PC-3 (cell line): Measurements from ENCODE around the gene HCFC1R1. TPM values are rescaled to one million over a fixed set of nuclear protein-coding genes. Genes with fewer than 3 reads are reported as not detected.

Experiments
- ATAC-seq: fragments of 200-7000 bp; cut with Tn5 transposase; 2 replicates; pipeline ENCODE4 v1.9.1; 2020; ENCODE audit warnings: mild to moderate bottlenecking, moderate library complexity
- BruUV-seq: library from RNA; stranded (reverse); fragments of 400-500 nt; replicated peaks from 2 replicates; lab custom pipeline; 2021; lab: Mats Ljungman, UMichigan
- CTCF ChIA-PET: fragments of 300-600 bp; sonication (Branson Sonifier 250); formaldehyde crosslinking; loops from one replicate; lab custom pipeline; 2022; ENCODE audit warnings: antibody characterized with exemption; lab: Charles Lee
- POLR2A ChIA-PET: fragments of 300-600 bp; sonication (Branson Sonifier 250); formaldehyde crosslinking; loops from one replicate; lab custom pipeline; 2022; ENCODE audit warnings: antibody characterized with exemption; ENCODE audit not compliant: unreplicated experiment; lab: Charles Lee
- DNase-seq: peaks from one replicate; pipeline ENCODE4 v3.0.0-alpha.2; 2015
- H2AFZ ChIP-seq: fragments of 300-600 bp; sonication (generic); 2 replicates; pipeline ENCODE4 v1.6.0; 2016; ENCODE audit warnings: antibody characterized with exemption, low read length
- H3F3A ChIP-seq: fragments of 300-600 bp; sonication (generic); one replicate; pipeline ENCODE4 v1.6.0; 2017; ENCODE audit warnings: antibody characterized with exemption, low read length, control low read depth, mild to moderate bottlenecking; ENCODE audit not compliant: unreplicated experiment
- H3K27ac ChIP-seq: fragments of 300-600 bp; sonication (generic); 2 replicates; pipeline ENCODE4 v1.5.1; 2016; ENCODE audit warnings: mild to moderate bottlenecking, low read length
- H3K27me3 ChIP-seq: fragments of 300-600 bp; sonication (generic); 2 replicates; pipeline ENCODE4 v1.6.1; 2016; ENCODE audit warnings: low read length, mixed read lengths
- H3K36me3 ChIP-seq: fragments of 300-600 bp; sonication (generic); 2 replicates; pipeline ENCODE4 v1.6.1; 2016; ENCODE audit warnings: low read depth, mixed run types, low read length, mixed read lengths
- H3K4me1 ChIP-seq: fragments of 300-600 bp; sonication (generic); 2 replicates; pipeline ENCODE4 v1.5.1; 2016; ENCODE audit warnings: low read length; ENCODE audit not compliant: insufficient read depth
- H3K4me2 ChIP-seq: fragments of 300-600 bp; sonication (generic); 2 replicates; pipeline ENCODE4 v1.6.0; 2016; ENCODE audit warnings: low read length
- H3K4me3 ChIP-seq: fragments of 300-600 bp; sonication (generic); 2 replicates; pipeline ENCODE4 v1.5.1; 2016; ENCODE audit warnings: mild to moderate bottlenecking, low read length, mixed read lengths
- H3K79me2 ChIP-seq: fragments of 300-600 bp; sonication (generic); 2 replicates; pipeline ENCODE4 v1.6.1; 2017; ENCODE audit warnings: low read length, mixed read lengths
- H3K9ac ChIP-seq: fragments of 300-600 bp; sonication (generic); 2 replicates; pipeline ENCODE4 v1.6.0; 2016; ENCODE audit warnings: mild to moderate bottlenecking, low read length
- H3K9me2 ChIP-seq: fragments of 300-600 bp; sonication (generic); replicated peaks from 2 replicates; pipeline ENCODE4 v1.6.1; 2016; ENCODE audit warnings: mixed run types, low read length, mixed read lengths
- H3K9me3 ChIP-seq: fragments of 300-600 bp; sonication (generic); 2 replicates; pipeline ENCODE4 v1.6.1; 2016; ENCODE audit warnings: low read length, mixed read lengths
- H4K20me1 ChIP-seq: fragments of 300-600 bp; sonication (generic); 2 replicates; pipeline ENCODE4 v1.6.1; 2016; ENCODE audit warnings: low read length, mixed read lengths
- EZH2 ChIP-seq: fragments of 300-600 bp; sonication (generic); IDR thresholded peaks from one replicate; pipeline ENCODE4 v1.6.1; 2017; ENCODE audit warnings: antibody characterized with exemption, mild to moderate bottlenecking, low read length; ENCODE audit not compliant: unreplicated experiment
- EZH2phosphoT487 ChIP-seq: fragments of 300-600 bp; sonication (generic); IDR thresholded peaks from 2 replicates; pipeline ENCODE4 v1.6.1; 2018; ENCODE audit warnings: mild to moderate bottlenecking, antibody characterized with exemption, low read length, borderline replicate concordance
- intact Hi-C: fragments of 100-400 bp; cut with micrococcal nuclease; formaldehyde crosslinking; loops from 2 replicates; pipeline ENCODE4 v1.9.0; 2023
- total RNA-seq: library from RNA; depleted of rRNA; stranded (reverse); fragments of >200 nt; gene quantifications from 2 replicates; pipeline ENCODE4 v1.2.3, GENCODE V29; 2014
- TF ChIP-seq, protein P1 (sequence below): fragments of 300-600 bp; sonication (generic); conservative IDR thresholded peaks from 2 replicates; pipeline ENCODE4 v1.5.1; 2017; ENCODE audit warnings: antibody characterized with exemption, low read depth, mild to moderate bottlenecking, low read length

The HCFC1R1 gene
- total RNA-seq, 1 experiment from 2014 or later = 56.4 TPM

DNA sequence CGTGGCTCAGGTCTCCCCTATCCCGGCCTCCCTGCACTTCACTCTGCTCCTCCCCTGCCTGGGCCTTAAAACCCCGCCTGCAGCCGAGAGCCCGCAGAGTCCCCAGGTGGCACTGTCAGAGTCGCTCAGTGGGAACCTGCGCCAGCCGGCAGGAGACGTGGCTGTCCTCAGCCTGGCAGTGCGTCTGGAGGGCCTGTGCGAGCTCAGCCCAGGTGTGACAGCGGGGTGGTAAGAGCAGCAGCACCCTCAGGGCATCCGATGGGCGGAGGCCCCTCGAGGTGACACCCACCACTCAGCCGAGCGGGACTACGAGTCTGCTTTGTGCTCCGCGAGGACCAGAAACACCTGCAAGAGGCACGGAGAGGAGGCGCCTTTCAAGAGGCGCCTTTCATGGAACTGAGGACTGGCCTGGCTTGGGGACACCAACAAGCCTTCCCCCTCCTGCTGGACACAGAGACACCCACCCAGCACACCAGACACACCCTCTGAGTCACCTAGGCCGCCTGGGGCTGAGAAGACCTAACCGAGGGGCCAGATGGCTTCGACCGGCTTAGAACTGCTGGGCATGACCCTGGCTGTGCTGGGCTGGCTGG, 10.8 kb downstream of the HCFC1R1 start, which contains the start of gene CLDN9:
CLDN9 (plus strand) TSS at position 96 of the 593 bp plus-strand sequence; CDS start at position 536, 440 bp downstream.
- peak; percentile 55 for ATAC-seq
- POLR2A ChIA-PET = no interaction called here
- H3K4me1 ChIP-seq = peaks cover 37% of the 10 kb centered on the region
- intact Hi-C loops = no loop called here
- no peak within 1 kb of the TSS for H3K4me3 ChIP-seq
- CTCF ChIA-PET = no interaction called here
- peak within 1 kb of the TSS; percentile 15; the same call in 1 of the 2 replicates for H3K4me2 ChIP-seq
- H3K27me3 ChIP-seq = no peaks in the 10 kb centered on the region
- no peaks in the 10 kb centered on the region for H4K20me1 ChIP-seq
- no peak within 1 kb of the TSS for H3K27ac ChIP-seq
- no peaks in the 10 kb centered on the region for H3K79me2 ChIP-seq
- H2AFZ ChIP-seq = no peak within 1 kb of the TSS
- no peaks in the 10 kb centered on the region for H3K9me2 ChIP-seq
- no TSS peak for BruUV-seq
- H3K9ac ChIP-seq = no peak within 1 kb of the TSS
- DNase-seq = peak; percentile 58
- no peaks in the 10 kb centered on the region for H3K36me3 ChIP-seq
- no peaks in the 10 kb centered on the region for H3F3A ChIP-seq
- TF ChIP-seq, protein P1, sequence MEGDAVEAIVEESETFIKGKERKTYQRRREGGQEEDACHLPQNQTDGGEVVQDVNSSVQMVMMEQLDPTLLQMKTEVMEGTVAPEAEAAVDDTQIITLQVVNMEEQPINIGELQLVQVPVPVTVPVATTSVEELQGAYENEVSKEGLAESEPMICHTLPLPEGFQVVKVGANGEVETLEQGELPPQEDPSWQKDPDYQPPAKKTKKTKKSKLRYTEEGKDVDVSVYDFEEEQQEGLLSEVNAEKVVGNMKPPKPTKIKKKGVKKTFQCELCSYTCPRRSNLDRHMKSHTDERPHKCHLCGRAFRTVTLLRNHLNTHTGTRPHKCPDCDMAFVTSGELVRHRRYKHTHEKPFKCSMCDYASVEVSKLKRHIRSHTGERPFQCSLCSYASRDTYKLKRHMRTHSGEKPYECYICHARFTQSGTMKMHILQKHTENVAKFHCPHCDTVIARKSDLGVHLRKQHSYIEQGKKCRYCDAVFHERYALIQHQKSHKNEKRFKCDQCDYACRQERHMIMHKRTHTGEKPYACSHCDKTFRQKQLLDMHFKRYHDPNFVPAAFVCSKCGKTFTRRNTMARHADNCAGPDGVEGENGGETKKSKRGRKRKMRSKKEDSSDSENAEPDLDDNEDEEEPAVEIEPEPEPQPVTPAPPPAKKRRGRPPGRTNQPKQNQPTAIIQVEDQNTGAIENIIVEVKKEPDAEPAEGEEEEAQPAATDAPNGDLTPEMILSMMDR = no peak
- TF ChIP-seq EZH2phosphoT487 (no peak), EZH2 (no peak)
- H3K9me3 ChIP-seq = no peaks in the 10 kb centered on the region

DNA sequence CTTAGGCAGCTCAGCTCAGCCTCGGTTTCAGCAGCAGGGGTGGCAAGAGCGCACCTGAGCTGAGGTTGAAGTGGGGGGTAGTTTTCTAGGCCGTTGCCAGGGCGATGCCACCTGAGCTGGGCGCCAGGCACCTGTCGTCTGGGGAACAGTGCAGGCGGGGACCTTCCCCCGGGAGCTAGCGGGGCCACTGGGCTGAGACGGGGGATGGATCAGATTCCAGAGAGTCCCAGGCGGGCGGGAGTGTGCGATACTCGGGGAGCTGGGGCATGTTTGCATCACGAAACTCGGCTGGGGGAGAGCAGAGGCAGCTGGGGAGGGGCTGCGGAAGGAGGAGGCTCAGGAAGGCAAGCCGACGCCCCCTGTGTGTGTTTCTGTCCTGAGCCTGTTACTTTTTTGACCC, 11.5 kb downstream of the HCFC1R1 start:
- Histone ChIP-seq H3K27ac (no peak overlapping the region), H3K9me3 (no peaks in the 10 kb centered on the region), H3K4me1 (peaks cover 37% of the 10 kb centered on the region), H3K9ac (no peak overlapping the region), H3K27me3 (no peaks in the 10 kb centered on the region), H4K20me1 (no peaks in the 10 kb centered on the region), H2AFZ (no peak overlapping the region), H3K36me3 (no peaks in the 10 kb centered on the region), H3K9me2 (no peaks in the 10 kb centered on the region), H3K79me2 (no peaks in the 10 kb centered on the region), H3F3A (no peaks in the 10 kb centered on the region), H3K4me2 (no peak overlapping the region), H3K4me3 (no peak overlapping the region)
- intact Hi-C loops = no loop called here
- ATAC-seq (no peak), DNase-seq (no peak)
- CTCF ChIA-PET = no interaction called here
- no TSS peak for BruUV-seq
- TF ChIP-seq EZH2phosphoT487 (no peak), EZH2 (no peak)
- TF ChIP-seq, protein P1 = no peak
- POLR2A ChIA-PET = interaction anchor here (0.7 kb wide), 1 partner anchor 366 kb away, joined by 3 read pairs; no protein-coding TSS in a partner anchor

DNA sequence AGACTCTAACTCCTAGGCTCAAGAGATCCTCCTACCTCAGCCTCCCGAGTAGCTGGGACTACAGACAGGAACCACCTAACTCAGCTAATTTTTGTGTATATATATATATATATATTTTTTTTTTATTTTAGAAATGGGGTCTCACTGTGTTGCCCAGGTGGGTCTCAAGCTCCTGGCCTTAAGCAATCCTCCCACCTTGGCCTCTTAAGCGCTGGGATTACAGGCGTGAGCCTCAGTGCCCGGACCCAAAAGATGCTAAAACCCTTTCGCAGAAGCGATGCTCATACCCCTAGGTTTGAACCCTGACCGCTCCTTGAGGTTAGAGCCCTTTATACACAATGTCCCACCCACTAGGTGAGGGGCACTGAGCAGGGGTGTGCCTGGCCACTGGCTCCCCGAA, 13.2 kb downstream of the HCFC1R1 start:
- Histone ChIP-seq H3K36me3 (no peaks in the 10 kb centered on the region), H4K20me1 (no peaks in the 10 kb centered on the region), H3K4me1 (peaks cover 37% of the 10 kb centered on the region), H3K4me3 (no peak overlapping the region), H3K79me2 (no peaks in the 10 kb centered on the region), H3K4me2 (peak overlapping the region; percentile 74), H2AFZ (no peak overlapping the region), H3K27ac (peak overlapping the region; percentile 75), H3K9me3 (no peaks in the 10 kb centered on the region), H3K27me3 (no peaks in the 10 kb centered on the region), H3K9me2 (no peaks in the 10 kb centered on the region), H3F3A (no peaks in the 10 kb centered on the region), H3K9ac (no peak overlapping the region)
- BruUV-seq = no TSS peak
- intact Hi-C loops = no loop called here
- CTCF ChIA-PET = interaction anchor here (1.4 kb wide), 1 partner anchor 12 kb away, joined by 6 read pairs; no protein-coding TSS in a partner anchor
- POLR2A ChIA-PET = interaction anchor here (0.6 to 2.4 kb wide), 3 partner anchors 10 to 153 kb away, joined by 3 to 18 read pairs (median 3); partner anchors contain the start of gene TNFRSF12A
- DNase-seq = no peak
- TF ChIP-seq EZH2phosphoT487 (no peak), EZH2 (no peak)
- TF ChIP-seq, protein P1 = no peak
- ATAC-seq = no peak
